ENCODE data around the gene GPR156.

GPR156 gene

GRCh38 chr3:120304616-120305015 lies 19.6 kb upstream of the GPR156 start:
- TF ChIP-seq CTCF (IDR thresholded peaks at IDR 0.05) = no peak

GRCh38 chr3:120302361-120302760 lies 17.3 kb upstream of the GPR156 start:
- TF ChIP-seq CTCF (IDR thresholded peaks at IDR 0.05) = no peak

- no peak for TF ChIP-seq CTCF (IDR thresholded peaks at IDR 0.05)
Measured at GRCh38 chr3:120300971-120301370, 15.9 kb upstream of the GPR156 start.

GRCh38 chr3:120299403-120299802 lies 14.4 kb upstream of the GPR156 start:
- no peak for TF ChIP-seq CTCF (IDR thresholded peaks at IDR 0.05)

- TF ChIP-seq CTCF (IDR thresholded peaks at IDR 0.05) = no peak
Measured at GRCh38 chr3:120298996-120299395, 14.0 kb upstream of the GPR156 start.

GRCh38 chr3:120289636-120290035 lies 4.6 kb upstream of the GPR156 start:
- no peak for TF ChIP-seq CTCF (IDR thresholded peaks at IDR 0.05)

GRCh38 chr3:120286465-120286864 lies 1.4 kb upstream of the GPR156 start:
- TF ChIP-seq CTCF (IDR thresholded peaks at IDR 0.05) = no peak

GRCh38 chr3:120285508-120285841 lies 453 bp upstream of the GPR156 start:
- no peak for TF ChIP-seq CTCF (IDR thresholded peaks at IDR 0.05)

All from LNCAP (cell line).